ENCODE data around the gene ABCC4.

The ABCC4 gene

GRCh38 chr13:94984958-94985357 lies 316.3 kb downstream of the ABCC4 start:
- DNase-seq, result no peak

GRCh38 chr13:94978516-94978915 lies 322.7 kb downstream of the ABCC4 start:
- DNase-seq, result no peak

GRCh38 chr13:94974015-94974951 lies 327.0 kb downstream of the ABCC4 start:
- DNase-seq, result no peak

- no peak for DNase-seq
These were observed 329.0 kb downstream of the ABCC4 start for GRCh38 chr13:94972262-94972661.
